ENCODE data around the gene UTP11.

- TF ChIP-seq, protein P1, sequence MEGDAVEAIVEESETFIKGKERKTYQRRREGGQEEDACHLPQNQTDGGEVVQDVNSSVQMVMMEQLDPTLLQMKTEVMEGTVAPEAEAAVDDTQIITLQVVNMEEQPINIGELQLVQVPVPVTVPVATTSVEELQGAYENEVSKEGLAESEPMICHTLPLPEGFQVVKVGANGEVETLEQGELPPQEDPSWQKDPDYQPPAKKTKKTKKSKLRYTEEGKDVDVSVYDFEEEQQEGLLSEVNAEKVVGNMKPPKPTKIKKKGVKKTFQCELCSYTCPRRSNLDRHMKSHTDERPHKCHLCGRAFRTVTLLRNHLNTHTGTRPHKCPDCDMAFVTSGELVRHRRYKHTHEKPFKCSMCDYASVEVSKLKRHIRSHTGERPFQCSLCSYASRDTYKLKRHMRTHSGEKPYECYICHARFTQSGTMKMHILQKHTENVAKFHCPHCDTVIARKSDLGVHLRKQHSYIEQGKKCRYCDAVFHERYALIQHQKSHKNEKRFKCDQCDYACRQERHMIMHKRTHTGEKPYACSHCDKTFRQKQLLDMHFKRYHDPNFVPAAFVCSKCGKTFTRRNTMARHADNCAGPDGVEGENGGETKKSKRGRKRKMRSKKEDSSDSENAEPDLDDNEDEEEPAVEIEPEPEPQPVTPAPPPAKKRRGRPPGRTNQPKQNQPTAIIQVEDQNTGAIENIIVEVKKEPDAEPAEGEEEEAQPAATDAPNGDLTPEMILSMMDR (IDR thresholded peaks at IDR 0.05): no peak
- TF ChIP-seq POLR2A (IDR thresholded peaks at IDR 0.05): no peak
Measured at GRCh38 chr1:38029081-38029681, 16.6 kb downstream of the UTP11 start.
